H9 (cell line): ENCODE data around the gene PLCL1. TPM values are rescaled to one million over a fixed set of nuclear protein-coding genes. Genes with fewer than 3 reads are reported as not detected.

ENCODE experiments used
- DNase-seq: peaks from one replicate; pipeline ENCODE4 v3.0.0-alpha.2; 2017
- H2AFZ ChIP-seq: one replicate; pipeline ENCODE4 v1.6.1; 2013; ENCODE audit warnings: mild to moderate bottlenecking, low read length, control low read depth, moderate library complexity
- H2AK5ac ChIP-seq: 2 replicates; pipeline ENCODE4 v1.6.1; 2013; ENCODE audit warnings: low read length, control low read depth, mixed read lengths; ENCODE audit not compliant: insufficient read length
- H2BK120ac ChIP-seq: one replicate; pipeline ENCODE4 v1.6.1; 2013; ENCODE audit warnings: low read depth, mild to moderate bottlenecking, low read length, control low read depth, inconsistent platforms; ENCODE audit not compliant: poor library complexity, severe bottlenecking
- H2BK12ac ChIP-seq: 2 replicates; pipeline ENCODE4 v1.6.1; 2013; ENCODE audit warnings: low read length, control low read depth, mixed read lengths, low read depth; ENCODE audit not compliant: insufficient read length
- H2BK15ac ChIP-seq: 2 replicates; pipeline ENCODE4 v1.6.1; 2013; ENCODE audit warnings: low read depth, low read length, control low read depth
- H2BK20ac ChIP-seq: one replicate; pipeline ENCODE4 v1.6.1; 2013; ENCODE audit warnings: low read depth, mild to moderate bottlenecking, low read length, control low read depth, inconsistent platforms; ENCODE audit not compliant: poor library complexity, severe bottlenecking
- H2BK5ac ChIP-seq: 2 replicates; pipeline ENCODE4 v1.6.1; 2013; ENCODE audit warnings: low read length, control low read depth, mixed read lengths; ENCODE audit not compliant: insufficient read length
- H3K14ac ChIP-seq: 2 replicates; pipeline ENCODE4 v1.6.1; 2013; ENCODE audit warnings: low read length, control low read depth; ENCODE audit not compliant: insufficient read depth
- H3K18ac ChIP-seq: 2 replicates; pipeline ENCODE4 v1.6.1; 2013; ENCODE audit warnings: low read depth, mild to moderate bottlenecking, mixed read lengths, low read length, control low read depth; ENCODE audit not compliant: insufficient read length
- H3K23ac ChIP-seq: 2 replicates; pipeline ENCODE4 v1.6.1; 2013; ENCODE audit warnings: low read length, control low read depth, mixed read lengths, low read depth; ENCODE audit not compliant: insufficient read length
- H3K23me2 ChIP-seq: 2 replicates; pipeline ENCODE4 v1.6.1; 2013; ENCODE audit warnings: low read depth, mild to moderate bottlenecking, mixed read lengths, low read length, control low read depth; ENCODE audit not compliant: insufficient read length, poor library complexity, severe bottlenecking
- H3K27ac ChIP-seq: 2 replicates; pipeline ENCODE4 v1.5.1; 2013; ENCODE audit warnings: low read length, control low read depth, mixed read lengths, low read depth; ENCODE audit not compliant: insufficient read length
- H3K27me3 ChIP-seq: 2 replicates; pipeline ENCODE4 v1.6.1; 2013; ENCODE audit warnings: low read length, control low read depth, inconsistent platforms; ENCODE audit not compliant: insufficient read depth
- H3K4ac ChIP-seq: 2 replicates; pipeline ENCODE4 v1.6.1; 2013; ENCODE audit warnings: low read depth, mild to moderate bottlenecking, control low read depth, inconsistent platforms, low read length, moderate library complexity
- H3K4me1 ChIP-seq: 2 replicates; pipeline ENCODE4 v1.6.1; 2013; ENCODE audit warnings: low read length, control low read depth, inconsistent platforms; ENCODE audit not compliant: insufficient read depth
- H3K4me2 ChIP-seq: 2 replicates; pipeline ENCODE4 v1.6.1; 2013; ENCODE audit warnings: low read length, control low read depth, mixed read lengths; ENCODE audit not compliant: insufficient read length, insufficient read depth
- H3K56ac ChIP-seq: 2 replicates; pipeline ENCODE4 v1.6.1; 2013; ENCODE audit warnings: low read depth, mild to moderate bottlenecking, mixed read lengths, low read length, control low read depth; ENCODE audit not compliant: insufficient read length
- H3K79me1 ChIP-seq: 2 replicates; pipeline ENCODE4 v1.6.1; 2013; ENCODE audit warnings: low read depth, mild to moderate bottlenecking, moderate library complexity, low read length, control low read depth, inconsistent platforms; ENCODE audit not compliant: insufficient read depth, poor library complexity, severe bottlenecking
- H3K79me2 ChIP-seq: 2 replicates; pipeline ENCODE4 v1.6.1; 2013; ENCODE audit warnings: low read length, control low read depth, inconsistent platforms; ENCODE audit not compliant: insufficient read depth
- H3K9ac ChIP-seq: 2 replicates; pipeline ENCODE4 v1.6.1; 2013; ENCODE audit warnings: low read length, control low read depth, mixed read lengths; ENCODE audit not compliant: insufficient read length; ENCODE audit errors: extremely low read depth
- H3K9me3 ChIP-seq: one replicate; pipeline ENCODE4 v1.6.1; 2013; ENCODE audit warnings: low read depth, low read length, inconsistent platforms; ENCODE audit not compliant: control insufficient read depth
- H3T11ph ChIP-seq: one replicate; pipeline ENCODE4 v1.6.1; 2013; ENCODE audit warnings: mild to moderate bottlenecking, low read length, control low read depth, inconsistent platforms
- H4K20me1 ChIP-seq: one replicate; pipeline ENCODE4 v1.6.1; 2013; ENCODE audit not compliant: control insufficient read depth, insufficient read length, insufficient read depth
- H4K5ac ChIP-seq: 2 replicates; pipeline ENCODE4 v1.6.1; 2013; ENCODE audit warnings: low read depth, mild to moderate bottlenecking, mixed read lengths, low read length, control low read depth; ENCODE audit not compliant: insufficient read length
- H4K8ac ChIP-seq: replicated peaks from 2 replicates; pipeline ENCODE4 v1.6.1; 2013; ENCODE audit warnings: low read length, control low read depth, mixed read lengths, low read depth; ENCODE audit not compliant: insufficient read length
- H4K91ac ChIP-seq: 2 replicates; pipeline ENCODE4 v1.6.1; 2013; ENCODE audit warnings: low read depth, mild to moderate bottlenecking, moderate library complexity, mixed read lengths, low read length, control low read depth; ENCODE audit not compliant: insufficient read length
- H3K27ac Mint-ChIP-seq, 3 experiments: 2 replicates in 2 of 3; 3 replicates in 1 of 3; pipeline ENCODE4 v1.8.0; 2020 to 2021; ENCODE audit warnings: mixed read lengths in 3 of 3, mild to moderate bottlenecking in 1 of 3, moderate library complexity in 1 of 3
- H3K27me3 Mint-ChIP-seq: 2 replicates; pipeline ENCODE4 v1.8.0; 2021; ENCODE audit warnings: low read depth, mild to moderate bottlenecking, moderate library complexity, mixed read lengths
- H3K36me3 Mint-ChIP-seq, 3 experiments: 2 replicates in 2 of 3; 3 replicates in 1 of 3; pipeline ENCODE4 v1.8.0; 2020 to 2021; ENCODE audit warnings: low read depth in 3 of 3, mixed read lengths in 3 of 3; ENCODE audit not compliant: insufficient read depth in 1 of 3
- H3K4me1 Mint-ChIP-seq, 2 experiments: 2 replicates each; pipeline ENCODE4 v1.8.0; 2020; ENCODE audit warnings: mixed read lengths in 2 of 2
- H3K4me3 Mint-ChIP-seq, 2 experiments: 2 replicates in 1 of 2; 3 replicates in 1 of 2; pipeline ENCODE4 v1.8.0; 2020 to 2021; ENCODE audit warnings: mild to moderate bottlenecking in 2 of 2, mixed read lengths in 2 of 2, moderate library complexity in 1 of 2
- H3K9me3 Mint-ChIP-seq, 2 experiments: 2 replicates in 1 of 2; 3 replicates in 1 of 2; pipeline ENCODE4 v1.8.0; 2020; ENCODE audit warnings: mild to moderate bottlenecking in 2 of 2, mixed read lengths in 2 of 2, moderate library complexity in 1 of 2
- CTCF ChIP-seq: fragments of 200-600 bp; sonication (generic); conservative IDR thresholded peaks from 3 replicates; pipeline ENCODE4 v1.8.0; 2021; ENCODE audit warnings: antibody characterized with exemption, mild to moderate bottlenecking
- WGBS: extraction: QIAGEN DNeasy Blood & Tissue Kit; methylation state at CpG from one replicate; pipeline ENCODE4 v1.1.7; 2013; ENCODE audit warnings: missing lambda C conversion rate, low lambda C conversion rate, mixed read lengths; ENCODE audit not compliant: insufficient read length; ENCODE audit errors: extremely low coverage; 5-methylcytosine and 5-hydroxymethylcytosine counted together
- total RNA-seq: library from RNA; stranded (reverse); gene quantifications from 2 replicates; pipeline ENCODE4 v1.2.1, GENCODE V29; 2021

Gene PLCL1
- total RNA-seq, 1 experiment from 2014 or later = 0.04 TPM

- Histone ChIP-seq H3K23ac (no peak overlapping the region), H3K9ac (no peak overlapping the region), H3K56ac (no peak overlapping the region), H3K14ac (no peak overlapping the region), H3K27ac (no peak overlapping the region), H3K27me3 (no peaks in the 10 kb centered on the region), H3K4me2 (no peak overlapping the region), H3K9me3 (no peaks in the 10 kb centered on the region), H3K79me1 (no peaks in the 10 kb centered on the region), H3K4ac (no peak overlapping the region), H3T11ph (no peak overlapping the region), H3K4me1 (no peaks in the 10 kb centered on the region; the same call in 1 of the 2 replicates), H4K20me1 (no peaks in the 10 kb centered on the region), H2AFZ (peak overlapping the region; percentile 22), H2BK20ac (no peak overlapping the region), H4K8ac (no peak overlapping the region), H2BK5ac (no peak overlapping the region), H2AK5ac (no peak overlapping the region), H4K91ac (no peak overlapping the region), H2BK120ac (no peak overlapping the region), H2BK12ac (no peak overlapping the region), H2BK15ac (no peak overlapping the region), H4K5ac (no peak overlapping the region), H3K23me2 (no peaks in the 10 kb centered on the region), H3K79me2 (no peaks in the 10 kb centered on the region), H3K18ac (no peak overlapping the region)
- Mint-ChIP-seq H3K4me1 (peaks cover 34 to 41% of the 10 kb centered on the region in 2 experiments), H3K27me3 (no peaks in the 10 kb centered on the region), H3K27ac (no peak overlapping the region), H3K36me3 (peaks cover 0 to 6% (median 0%) of the 10 kb centered on the region in 3 experiments; a peak in 1 of 7 replicates), H3K4me3 (no peak overlapping the region), H3K9me3 (peaks cover 0 to 3% of the 10 kb centered on the region in 2 experiments; a peak in 1 of 5 replicates)
- DNase-seq = no peak
- WGBS = no CpG with 5 or more reads among the region's 2 CpGs
- TF ChIP-seq CTCF = no peak
These were observed 140.2 kb downstream of the PLCL1 start for GRCh38 chr2:197944416-197945096.
